Neural crest cell (in vitro differentiated cells): ENCODE results near the gene HIF3A. TPM values are rescaled to one million over a fixed set of nuclear protein-coding genes. Genes with fewer than 3 reads are reported as not detected.
"Not testable (repeated sequence)": the region's sequence is repeated elsewhere in the genome, so short reads cannot be mapped to it uniquely, and the experiment has no call there.

Source experiments
- DNase-seq: peaks from one replicate; pipeline ENCODE4 v3.0.0; 2021; ENCODE audit warnings: low read depth, mixed read lengths, low spot score
- H3K27ac Mint-ChIP-seq: one replicate; pipeline ENCODE4 v1.8.0; 2021; ENCODE audit warnings: mild to moderate bottlenecking, mixed read lengths; ENCODE audit not compliant: unreplicated experiment
- H3K27me3 Mint-ChIP-seq: 2 replicates; pipeline ENCODE4 v1.8.0; 2021; ENCODE audit warnings: low read depth, mild to moderate bottlenecking, mixed read lengths
- H3K36me3 Mint-ChIP-seq: 2 replicates; pipeline ENCODE4 v1.8.0; 2021; ENCODE audit warnings: low read depth, mild to moderate bottlenecking, mixed read lengths
- H3K4me1 Mint-ChIP-seq: 2 replicates; pipeline ENCODE4 v1.8.0; 2021; ENCODE audit warnings: mixed read lengths
- H3K4me3 Mint-ChIP-seq: one replicate; pipeline ENCODE4 v1.8.0; 2021; ENCODE audit warnings: mild to moderate bottlenecking, mixed read lengths
- H3K9me3 Mint-ChIP-seq: 2 replicates; pipeline ENCODE4 v1.8.0; 2021; ENCODE audit warnings: mixed read lengths
- total RNA-seq: library from RNA; stranded (reverse); gene quantifications from 2 replicates; pipeline ENCODE4 v1.2.1, GENCODE V29; 2021
- TF ChIP-seq, protein P1 (sequence below): fragments of 200-600 bp; sonication (generic); conservative IDR thresholded peaks from 2 replicates; pipeline ENCODE4 v1.5.0; 2021; ENCODE audit warnings: antibody characterized with exemption, mild to moderate bottlenecking

Gene HIF3A
- total RNA-seq, 1 donor from 2014 or later, result 7.6 TPM

DNA sequence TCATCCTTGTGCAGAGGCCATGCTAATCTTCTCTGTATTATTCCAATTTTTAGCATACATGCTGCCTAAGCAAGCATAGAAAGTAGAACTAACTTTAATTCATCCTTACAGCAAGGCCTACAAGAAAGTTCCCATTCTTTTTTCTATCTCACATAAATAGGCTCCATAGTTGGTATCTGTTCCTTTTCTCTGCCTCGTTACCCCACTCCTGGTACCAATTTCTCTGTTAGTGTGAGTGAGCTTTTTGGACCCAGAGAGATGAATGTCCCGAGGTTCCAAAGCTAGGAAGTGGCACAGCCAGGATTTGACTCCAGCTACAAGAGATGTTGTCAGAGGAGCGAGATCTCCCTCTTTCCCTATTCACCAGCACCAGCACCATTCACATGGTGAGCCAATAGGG lies 9.7 kb downstream of the HIF3A start:
- TF ChIP-seq, protein P1, sequence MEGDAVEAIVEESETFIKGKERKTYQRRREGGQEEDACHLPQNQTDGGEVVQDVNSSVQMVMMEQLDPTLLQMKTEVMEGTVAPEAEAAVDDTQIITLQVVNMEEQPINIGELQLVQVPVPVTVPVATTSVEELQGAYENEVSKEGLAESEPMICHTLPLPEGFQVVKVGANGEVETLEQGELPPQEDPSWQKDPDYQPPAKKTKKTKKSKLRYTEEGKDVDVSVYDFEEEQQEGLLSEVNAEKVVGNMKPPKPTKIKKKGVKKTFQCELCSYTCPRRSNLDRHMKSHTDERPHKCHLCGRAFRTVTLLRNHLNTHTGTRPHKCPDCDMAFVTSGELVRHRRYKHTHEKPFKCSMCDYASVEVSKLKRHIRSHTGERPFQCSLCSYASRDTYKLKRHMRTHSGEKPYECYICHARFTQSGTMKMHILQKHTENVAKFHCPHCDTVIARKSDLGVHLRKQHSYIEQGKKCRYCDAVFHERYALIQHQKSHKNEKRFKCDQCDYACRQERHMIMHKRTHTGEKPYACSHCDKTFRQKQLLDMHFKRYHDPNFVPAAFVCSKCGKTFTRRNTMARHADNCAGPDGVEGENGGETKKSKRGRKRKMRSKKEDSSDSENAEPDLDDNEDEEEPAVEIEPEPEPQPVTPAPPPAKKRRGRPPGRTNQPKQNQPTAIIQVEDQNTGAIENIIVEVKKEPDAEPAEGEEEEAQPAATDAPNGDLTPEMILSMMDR, result no peak
- Mint-ChIP-seq H3K27ac (no peak overlapping the region), H3K4me3 (no peak overlapping the region), H3K36me3 (peaks cover 10% of the 10 kb centered on the region), H3K27me3 (peaks cover 4% of the 10 kb centered on the region), H3K4me1 (peaks cover 12% of the 10 kb centered on the region), H3K9me3 (peaks cover 6% of the 10 kb centered on the region)
- no peak for DNase-seq

DNA sequence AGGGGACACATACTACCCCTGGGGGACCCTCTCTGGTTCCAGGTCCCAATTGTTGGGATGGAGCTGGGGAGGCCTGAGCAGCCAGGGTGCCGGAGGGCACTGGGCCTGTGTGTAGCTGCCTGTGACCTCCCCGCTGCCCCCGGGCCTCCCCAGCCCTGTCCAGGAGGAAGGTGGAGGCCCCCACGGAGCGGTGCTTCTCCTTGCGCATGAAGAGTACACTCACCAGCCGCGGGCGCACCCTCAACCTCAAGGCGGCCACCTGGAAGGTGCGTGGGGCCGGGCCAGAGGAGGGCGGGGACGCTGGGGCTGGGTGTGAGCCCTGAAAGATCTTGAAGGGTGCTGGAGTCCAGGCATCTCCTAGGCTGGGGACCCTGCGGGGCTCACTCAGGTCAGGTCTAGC lies 11.7 kb downstream of the HIF3A start:
- peaks cover 7% of the 10 kb centered on the region for H3K4me1 Mint-ChIP-seq
- no peak overlapping the region for H3K27ac Mint-ChIP-seq
- DNase-seq, result no peak
- TF ChIP-seq, protein P1, result no peak
- peaks cover 6% of the 10 kb centered on the region for H3K9me3 Mint-ChIP-seq
- peaks cover 10% of the 10 kb centered on the region for H3K36me3 Mint-ChIP-seq
- peaks cover 4% of the 10 kb centered on the region for H3K27me3 Mint-ChIP-seq
- no peak overlapping the region for H3K4me3 Mint-ChIP-seq

DNA sequence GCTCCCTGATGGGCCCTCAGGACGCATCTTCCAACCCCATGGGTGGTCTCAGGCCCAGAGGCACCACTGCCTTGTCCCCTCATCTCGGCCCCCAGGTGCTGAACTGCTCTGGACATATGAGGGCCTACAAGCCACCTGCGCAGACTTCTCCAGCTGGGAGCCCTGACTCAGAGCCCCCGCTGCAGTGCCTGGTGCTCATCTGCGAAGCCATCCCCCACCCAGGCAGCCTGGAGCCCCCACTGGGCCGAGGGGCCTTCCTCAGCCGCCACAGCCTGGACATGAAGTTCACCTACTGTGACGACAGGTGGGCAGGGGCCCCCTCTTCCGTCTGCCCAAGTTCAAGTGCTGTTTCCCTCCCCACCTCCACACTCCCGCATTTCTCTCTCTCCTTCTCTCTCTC lies 12.2 kb downstream of the HIF3A start:
- peaks cover 7% of the 10 kb centered on the region for H3K4me1 Mint-ChIP-seq
- H3K4me3 Mint-ChIP-seq, result no peak overlapping the region
- peaks cover 2% of the 10 kb centered on the region for H3K27me3 Mint-ChIP-seq
- peaks cover 10% of the 10 kb centered on the region for H3K36me3 Mint-ChIP-seq
- no peak for DNase-seq
- H3K27ac Mint-ChIP-seq, result peak overlapping the region; percentile 24
- TF ChIP-seq, protein P1, result no peak
- H3K9me3 Mint-ChIP-seq, result peaks cover 6% of the 10 kb centered on the region

DNA sequence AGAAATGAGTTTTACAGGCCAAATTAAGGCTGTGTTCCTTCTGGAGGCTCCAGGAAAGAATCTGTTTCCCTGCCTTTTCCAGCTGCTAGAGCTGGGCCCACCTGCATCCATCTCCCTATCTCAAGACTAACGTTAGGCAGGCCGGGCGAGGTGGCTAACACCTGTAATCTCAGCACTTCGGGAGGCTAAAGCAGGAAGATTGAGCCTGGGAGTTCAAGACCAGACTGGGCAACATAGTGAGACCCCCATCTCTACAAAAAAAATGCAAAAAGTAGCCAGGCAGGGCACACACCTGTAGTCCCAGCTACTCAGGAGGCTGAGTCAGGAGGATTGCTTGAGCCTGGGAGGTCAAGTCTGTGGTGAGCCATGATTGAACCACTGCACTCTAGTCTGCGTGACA lies 14.6 kb downstream of the HIF3A start:
- H3K36me3 Mint-ChIP-seq, result peaks cover 4% of the 10 kb centered on the region
- H3K4me3 Mint-ChIP-seq, result no peak overlapping the region
- no peaks in the 10 kb centered on the region for H3K4me1 Mint-ChIP-seq
- no peaks in the 10 kb centered on the region for H3K27me3 Mint-ChIP-seq
- no peak for DNase-seq
- H3K9me3 Mint-ChIP-seq, result peaks cover 2% of the 10 kb centered on the region
- TF ChIP-seq, protein P1, result no peak
- no peak overlapping the region for H3K27ac Mint-ChIP-seq

DNA sequence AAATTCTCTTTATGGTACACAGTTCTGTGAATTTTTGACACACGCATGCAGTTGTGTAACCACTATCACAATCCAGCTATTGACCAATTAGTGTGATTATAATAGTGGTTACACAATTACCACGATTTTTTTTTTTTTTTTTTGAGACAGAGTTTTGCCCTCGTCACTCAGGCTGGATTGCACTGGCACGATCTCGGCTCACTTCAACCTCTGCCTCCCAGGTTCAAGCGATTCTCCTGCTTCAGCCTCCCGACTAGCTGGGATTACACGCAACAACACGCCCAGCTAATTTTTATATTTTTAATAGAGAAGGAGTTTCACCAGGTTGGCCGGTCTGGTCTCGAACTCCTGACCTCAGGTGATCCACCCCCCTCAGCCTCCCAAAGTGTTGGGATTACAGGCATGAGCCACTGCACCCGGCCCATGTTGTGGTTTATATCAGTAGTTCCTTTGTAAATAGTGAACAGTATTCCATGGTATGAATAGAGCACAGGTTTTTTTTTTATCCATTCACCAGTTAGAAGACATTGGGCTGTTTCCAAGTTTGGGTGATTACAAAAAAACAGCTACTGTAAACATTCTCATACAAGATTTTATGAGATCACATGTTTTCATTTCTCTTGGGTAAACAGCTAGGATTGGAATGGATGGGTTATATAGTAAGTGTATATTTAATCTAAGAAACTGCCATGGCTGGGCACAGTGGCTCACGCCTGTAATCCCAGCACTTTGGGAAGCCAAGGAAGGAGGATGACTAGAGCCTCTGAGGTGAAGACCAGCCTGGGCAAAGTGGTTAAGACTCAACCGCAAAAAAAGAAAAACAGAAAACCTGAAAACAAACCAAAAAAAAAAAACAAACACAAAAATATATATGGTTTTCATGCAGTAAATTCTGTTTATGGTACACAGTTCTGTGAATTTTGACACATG lies 17.0 kb downstream of the HIF3A start:
- not testable (repeated sequence) for H3K27me3 Mint-ChIP-seq, DNase-seq, H3K9me3 Mint-ChIP-seq, H3K36me3 Mint-ChIP-seq, H3K27ac Mint-ChIP-seq, H3K4me1 Mint-ChIP-seq, H3K4me3 Mint-ChIP-seq

DNA sequence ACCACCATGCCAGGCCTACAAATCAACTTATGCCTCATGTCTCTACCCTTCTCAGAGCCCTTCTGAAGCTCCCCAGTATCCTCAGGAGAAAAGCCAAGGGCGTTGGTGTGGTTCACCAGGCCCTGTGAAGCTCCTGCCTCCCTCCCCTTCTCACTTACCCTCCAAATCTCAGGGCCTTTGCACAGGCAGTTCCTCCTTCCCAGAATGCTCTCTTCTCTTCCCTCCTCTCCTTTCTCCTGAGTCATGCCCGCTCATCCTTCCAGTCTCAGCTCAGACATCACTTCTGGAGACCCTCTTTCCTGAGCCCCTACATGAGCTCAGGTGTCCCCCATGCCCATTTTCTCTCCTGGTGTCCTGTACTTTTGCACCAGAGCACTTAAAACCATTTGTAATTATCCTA lies 20.5 kb downstream of the HIF3A start:
- TF ChIP-seq, protein P1, result no peak
- no peaks in the 10 kb centered on the region for H3K4me1 Mint-ChIP-seq
- no peaks in the 10 kb centered on the region for H3K27me3 Mint-ChIP-seq
- no peak overlapping the region for H3K4me3 Mint-ChIP-seq
- H3K36me3 Mint-ChIP-seq, result peaks cover 2% of the 10 kb centered on the region
- no peak for DNase-seq
- no peak overlapping the region for H3K27ac Mint-ChIP-seq
- peaks cover 2% of the 10 kb centered on the region for H3K9me3 Mint-ChIP-seq
